PC-9 (cell line): ENCODE data around the gene NDNF.

ENCODE experiments used
- EZH2 ChIP-seq: fragments of 200-600 bp; sonication (generic); IDR thresholded peaks from 2 replicates; pipeline ENCODE4 v1.8.0; 2017; ENCODE audit warnings: antibody characterized with exemption, low read depth
- TF ChIP-seq, protein P1 (sequence below): fragments of 200-600 bp; sonication (generic); conservative IDR thresholded peaks from 2 replicates; pipeline ENCODE4 v1.6.1; 2017; ENCODE audit warnings: mixed run types, antibody characterized with exemption, mild to moderate bottlenecking, moderate library complexity

DNA sequence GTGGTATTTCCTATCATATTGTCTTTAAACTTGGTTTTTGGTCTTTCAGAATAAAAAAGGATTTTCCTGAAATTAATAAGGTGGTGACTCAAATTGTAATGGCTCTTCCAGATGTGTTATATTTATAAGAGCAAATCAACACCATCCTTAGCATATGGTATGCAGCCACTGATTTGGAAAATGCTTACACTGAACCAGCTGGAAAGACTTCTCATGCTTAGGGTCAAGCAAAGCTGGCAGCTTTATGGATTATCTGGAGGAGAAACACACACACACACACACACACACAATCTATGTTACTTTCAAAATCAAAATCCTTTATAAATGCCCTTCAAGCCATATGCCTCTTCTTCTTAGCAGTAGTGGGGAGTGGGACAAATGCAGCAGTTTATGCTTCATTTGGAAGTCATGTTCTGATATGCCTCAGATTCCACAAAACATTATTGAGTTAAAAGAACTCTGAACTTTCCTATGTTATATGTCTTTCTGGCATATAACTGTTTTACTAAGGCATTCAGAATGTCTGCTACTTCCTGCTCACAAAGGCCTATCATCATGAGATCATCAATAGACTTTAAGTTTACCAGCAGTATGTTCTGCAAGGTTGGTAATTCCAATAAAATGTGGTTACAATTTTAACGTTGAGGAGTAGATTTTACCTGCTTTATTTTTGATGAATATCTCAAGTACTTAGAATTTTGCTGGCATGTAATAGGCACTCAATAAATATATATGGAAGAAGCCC lies 76.9 kb downstream of the NDNF start:
- TF ChIP-seq, protein P1, sequence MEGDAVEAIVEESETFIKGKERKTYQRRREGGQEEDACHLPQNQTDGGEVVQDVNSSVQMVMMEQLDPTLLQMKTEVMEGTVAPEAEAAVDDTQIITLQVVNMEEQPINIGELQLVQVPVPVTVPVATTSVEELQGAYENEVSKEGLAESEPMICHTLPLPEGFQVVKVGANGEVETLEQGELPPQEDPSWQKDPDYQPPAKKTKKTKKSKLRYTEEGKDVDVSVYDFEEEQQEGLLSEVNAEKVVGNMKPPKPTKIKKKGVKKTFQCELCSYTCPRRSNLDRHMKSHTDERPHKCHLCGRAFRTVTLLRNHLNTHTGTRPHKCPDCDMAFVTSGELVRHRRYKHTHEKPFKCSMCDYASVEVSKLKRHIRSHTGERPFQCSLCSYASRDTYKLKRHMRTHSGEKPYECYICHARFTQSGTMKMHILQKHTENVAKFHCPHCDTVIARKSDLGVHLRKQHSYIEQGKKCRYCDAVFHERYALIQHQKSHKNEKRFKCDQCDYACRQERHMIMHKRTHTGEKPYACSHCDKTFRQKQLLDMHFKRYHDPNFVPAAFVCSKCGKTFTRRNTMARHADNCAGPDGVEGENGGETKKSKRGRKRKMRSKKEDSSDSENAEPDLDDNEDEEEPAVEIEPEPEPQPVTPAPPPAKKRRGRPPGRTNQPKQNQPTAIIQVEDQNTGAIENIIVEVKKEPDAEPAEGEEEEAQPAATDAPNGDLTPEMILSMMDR: no peak
- no peak for TF ChIP-seq EZH2
